ENCODE results near the gene DDX1. TPM values are rescaled to one million over a fixed set of nuclear protein-coding genes. Genes with fewer than 3 reads are reported as not detected.

Gene DDX1
- total RNA-seq, 2 donors from 2014 or later: 116 to 126 TPM

GRCh38 chr2:15626967-15627366, 35.3 kb downstream of the DDX1 start:
- Mint-ChIP-seq H3K36me3 (ENCODE audit: low read depth) (peaks cover 68% of the 10 kb centered on the region), H3K27ac (no peak overlapping the region), H3K9me3 (no peaks in the 10 kb centered on the region), H3K4me3 (no peak overlapping the region), H3K27me3 (ENCODE audit: insufficient read depth) (no peaks in the 10 kb centered on the region), H3K4me1 (no peaks in the 10 kb centered on the region)
- H3K9me3 ChIP-seq (ENCODE audit: control insufficient read depth, low read length): peaks cover 3% of the 10 kb centered on the region
- no peaks in the 10 kb centered on the region for H3K4me1 ChIP-seq (ENCODE audit: control insufficient read depth, insufficient read depth, low read length)
- DNase-seq: no peak
- TF ChIP-seq CTCF (conservative IDR thresholded peaks at IDR 0.05): no peak
- no peak overlapping the region for H3K4me3 ChIP-seq (ENCODE audit: low read length)
- no peak overlapping the region for H3K9ac ChIP-seq (ENCODE audit: extremely low read depth, low read length, poor library complexity, severe bottlenecking)
- H3K27ac ChIP-seq (ENCODE audit: low read depth, low read length): no peak overlapping the region
- peaks cover 98% of the 10 kb centered on the region for H3K36me3 ChIP-seq (ENCODE audit: control insufficient read depth, insufficient read depth, low read length)
- no peaks in the 10 kb centered on the region for H3K27me3 ChIP-seq (ENCODE audit: control insufficient read depth, insufficient read depth, low read length, poor library complexity, severe bottlenecking)

DNA sequence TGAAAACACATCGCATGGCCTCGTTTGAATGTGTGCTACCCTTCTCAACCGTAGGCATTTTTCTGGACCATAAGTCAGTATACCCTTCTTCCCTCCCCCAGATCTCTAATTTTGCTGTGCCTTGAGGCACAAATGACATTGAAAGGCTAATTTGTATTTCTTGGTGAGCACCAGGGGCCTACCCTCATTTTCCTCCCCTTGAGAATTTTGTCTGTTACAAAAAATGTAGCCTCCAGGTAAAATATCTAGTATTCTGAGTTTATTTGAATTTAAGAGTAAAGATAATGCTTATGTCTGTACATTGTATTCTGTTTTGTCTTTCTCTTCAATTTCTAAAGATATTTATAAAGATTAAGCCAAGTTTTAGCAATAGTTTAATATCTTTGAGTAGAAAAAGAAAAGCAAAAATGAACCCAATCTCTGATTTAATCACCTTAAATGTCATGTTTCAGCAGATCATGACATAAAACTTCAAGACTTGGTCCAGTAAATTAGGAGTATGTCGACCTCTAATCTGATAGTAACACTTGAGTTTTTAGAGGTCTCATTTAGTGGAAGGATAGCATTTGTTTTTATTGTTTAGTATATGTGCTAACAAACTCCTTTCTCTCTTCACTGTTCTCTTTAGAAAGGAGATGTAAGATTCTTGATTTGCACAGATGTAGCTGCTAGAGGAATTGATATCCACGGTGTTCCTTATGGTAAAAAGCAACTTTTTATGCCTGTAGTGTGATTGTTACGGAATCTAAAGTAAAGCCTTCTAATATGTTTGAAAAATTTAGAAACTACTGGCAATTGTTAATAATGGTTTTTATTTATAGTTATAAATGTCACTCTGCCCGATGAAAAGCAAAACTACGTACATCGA, 36.4 kb downstream of the DDX1 start:
- H3K4me1 Mint-ChIP-seq: no peaks in the 10 kb centered on the region
- no peaks in the 10 kb centered on the region for H3K9me3 Mint-ChIP-seq
- WGBS, 2 experiments (ENCODE audit: insufficient coverage in 1 of 2, insufficient read length in 1 of 2): 93 to 98% methylated on average over 7 to 9 of the region's 9 CpGs
- Histone ChIP-seq H3K4me3 (ENCODE audit: low read length) (no peak overlapping the region), H3K4me1 (ENCODE audit: control insufficient read depth, insufficient read depth, low read length) (no peaks in the 10 kb centered on the region), H3K9ac (ENCODE audit: extremely low read depth, low read length, poor library complexity, severe bottlenecking) (no peak overlapping the region), H3K9me3 (ENCODE audit: control insufficient read depth, low read length) (peaks cover 3% of the 10 kb centered on the region), H3K27ac (ENCODE audit: low read depth, low read length) (no peak overlapping the region), H3K27me3 (ENCODE audit: control insufficient read depth, insufficient read depth, low read length, poor library complexity, severe bottlenecking) (no peaks in the 10 kb centered on the region), H3K36me3 (ENCODE audit: control insufficient read depth, insufficient read depth, low read length) (peaks cover 99% of the 10 kb centered on the region)
- no peaks in the 10 kb centered on the region for H3K27me3 Mint-ChIP-seq (ENCODE audit: insufficient read depth)
- peaks cover 69% of the 10 kb centered on the region for H3K36me3 Mint-ChIP-seq (ENCODE audit: low read depth)
- no peak overlapping the region for H3K27ac Mint-ChIP-seq
- H3K4me3 Mint-ChIP-seq: no peak overlapping the region
- no peak for DNase-seq
- TF ChIP-seq CTCF (conservative IDR thresholded peaks at IDR 0.05): no peak

DNA sequence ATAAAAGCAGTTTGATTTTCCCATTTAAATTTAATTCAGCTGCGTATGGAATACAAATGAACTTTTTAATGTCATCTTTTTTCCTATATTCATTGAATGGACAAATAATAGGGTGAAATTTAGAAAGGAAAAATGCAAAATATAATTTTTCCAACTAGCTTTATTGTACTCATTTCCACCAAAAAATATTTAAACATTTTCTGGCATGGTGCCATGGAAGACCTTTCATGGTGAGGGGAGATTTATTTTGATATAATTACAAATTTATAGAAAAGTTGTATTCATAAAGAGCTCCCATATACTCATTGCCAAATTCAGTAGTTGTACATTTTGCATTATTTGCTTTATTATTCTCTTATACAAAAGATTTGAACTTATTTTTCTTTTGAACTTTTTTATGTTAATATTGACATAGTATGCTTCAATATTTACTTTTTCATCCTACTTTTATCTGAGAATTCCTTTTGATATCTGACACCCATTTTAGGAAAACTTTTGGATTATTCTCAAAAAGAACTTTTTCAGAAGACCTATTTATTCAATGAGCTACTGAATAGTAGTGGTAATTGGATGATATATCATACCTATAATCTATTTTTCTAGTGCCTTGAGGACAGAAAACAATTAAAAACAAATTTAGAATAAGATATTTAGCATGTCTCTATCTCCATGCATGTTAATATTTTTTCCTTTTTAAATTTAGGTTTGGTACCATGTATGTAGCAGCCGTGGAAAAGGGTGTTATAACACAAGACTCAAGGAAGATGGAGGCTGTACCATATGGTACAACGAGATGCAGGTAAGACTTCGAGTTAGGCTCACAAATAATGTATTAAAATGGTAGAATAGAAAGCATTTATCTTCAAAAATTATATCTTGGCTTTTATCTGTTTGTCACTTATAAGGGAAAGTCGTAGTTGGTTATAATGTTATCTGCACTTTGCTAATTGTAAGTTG, 37.5 kb downstream of the DDX1 start:
- H3K9me3 Mint-ChIP-seq: no peaks in the 10 kb centered on the region
- H3K4me3 Mint-ChIP-seq: no peak overlapping the region
- TF ChIP-seq CTCF (conservative IDR thresholded peaks at IDR 0.05): no peak
- H3K27ac Mint-ChIP-seq: no peak overlapping the region
- no peak for DNase-seq
- peaks cover 100% of the 10 kb centered on the region for H3K36me3 ChIP-seq (ENCODE audit: control insufficient read depth, insufficient read depth, low read length)
- no peaks in the 10 kb centered on the region for H3K4me1 Mint-ChIP-seq
- H3K27me3 Mint-ChIP-seq (ENCODE audit: insufficient read depth): no peaks in the 10 kb centered on the region
- no peak overlapping the region for H3K4me3 ChIP-seq (ENCODE audit: low read length)
- no peaks in the 10 kb centered on the region for H3K27me3 ChIP-seq (ENCODE audit: control insufficient read depth, insufficient read depth, low read length, poor library complexity, severe bottlenecking)
- H3K4me1 ChIP-seq (ENCODE audit: control insufficient read depth, insufficient read depth, low read length): no peaks in the 10 kb centered on the region
- H3K9me3 ChIP-seq (ENCODE audit: control insufficient read depth, low read length): no peaks in the 10 kb centered on the region
- H3K36me3 Mint-ChIP-seq (ENCODE audit: low read depth): peaks cover 68% of the 10 kb centered on the region
- no peak overlapping the region for H3K9ac ChIP-seq (ENCODE audit: extremely low read depth, low read length, poor library complexity, severe bottlenecking)
- WGBS, 2 experiments (ENCODE audit: insufficient coverage in 1 of 2, insufficient read length in 1 of 2): 90 to 94% methylated on average over 2 to 3 of the region's 5 CpGs
- no peak overlapping the region for H3K27ac ChIP-seq (ENCODE audit: low read depth, low read length)

Data from endodermal cell (in vitro differentiated cells).